NCI-H2196 treated with DMSO at 0.1 percent for 48 hours (cell line): ENCODE data around the gene PCDHGA4.
A peak's percentile ranks its signal among the peaks of the same experiment; 100 is the strongest.
"Not testable (repeated sequence)": the region's sequence is repeated elsewhere in the genome, so short reads cannot be mapped to it uniquely, and the experiment has no call there.

Experiments used
- DNase-seq: peaks from one replicate; lab custom pipeline; 2025; ENCODE audit not compliant: unreplicated experiment; lab: John Stamatoyannopoulos, UW

The PCDHGA4 gene

DNA sequence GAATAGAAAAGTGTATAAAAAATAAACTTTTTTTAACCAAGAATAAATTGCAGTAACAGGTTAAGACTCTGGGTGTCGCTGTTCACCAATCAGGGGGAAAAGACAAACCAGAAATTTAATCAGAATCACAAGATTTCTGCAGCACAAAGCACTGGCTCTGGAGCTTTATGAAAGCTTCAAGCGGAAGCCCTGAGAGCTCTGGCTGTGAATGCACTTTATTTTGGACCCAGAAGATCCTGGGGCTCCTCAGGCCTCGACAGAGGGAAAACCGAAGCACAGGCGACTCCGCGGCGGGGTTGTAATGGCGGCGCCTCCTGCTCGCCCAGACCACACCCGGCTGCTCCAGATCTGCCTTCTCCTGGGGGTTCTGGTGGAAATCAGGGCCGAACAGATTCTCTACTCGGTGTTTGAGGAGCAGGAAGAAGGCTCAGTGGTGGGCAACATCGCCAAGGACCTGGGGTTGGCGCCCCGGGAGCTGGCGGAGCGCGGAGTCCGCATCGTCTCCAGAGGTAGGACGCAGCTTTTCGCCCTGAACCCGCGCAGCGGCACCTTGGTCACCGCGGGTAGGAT is at the start of gene PCDHGA4:
Gene PCDHGA4 (plus strand): TSS at position 122 of the 570 bp plus-strand sequence. CDS start 87 bp downstream, at position 209.
- no peak for DNase-seq

- DNase-seq, result no peak
These were observed 48.2 kb upstream of the PCDHGA4 start for GRCh38 chr5:141306630-141307029.

DNA sequence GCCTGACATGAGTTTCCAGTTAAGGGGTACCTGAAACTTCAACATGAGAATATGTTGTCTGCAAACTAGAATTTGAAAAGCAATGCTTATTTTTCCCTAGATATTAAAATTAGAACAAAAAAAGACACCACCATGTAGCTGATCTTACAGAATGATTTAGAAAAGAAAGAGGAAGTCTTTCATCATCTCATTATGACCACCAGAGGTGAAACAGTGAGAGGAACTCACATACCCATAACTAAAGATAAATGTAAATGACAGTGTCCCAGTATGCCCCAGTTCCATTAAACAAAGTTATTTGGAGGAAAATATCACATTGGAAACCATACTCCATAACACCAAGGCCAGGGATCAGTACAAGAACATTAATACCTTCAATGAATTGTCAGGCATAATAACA is 41.1 kb upstream of the PCDHGA4 start:
- no peak for DNase-seq

- DNase-seq, result not testable (repeated sequence)
These were observed 37.9 kb upstream of the PCDHGA4 start for GRCh38 chr5:141316963-141317362.

- DNase-seq, result no peak
These were observed 35.6 kb upstream of the PCDHGA4 start for GRCh38 chr5:141319202-141319601.

DNA sequence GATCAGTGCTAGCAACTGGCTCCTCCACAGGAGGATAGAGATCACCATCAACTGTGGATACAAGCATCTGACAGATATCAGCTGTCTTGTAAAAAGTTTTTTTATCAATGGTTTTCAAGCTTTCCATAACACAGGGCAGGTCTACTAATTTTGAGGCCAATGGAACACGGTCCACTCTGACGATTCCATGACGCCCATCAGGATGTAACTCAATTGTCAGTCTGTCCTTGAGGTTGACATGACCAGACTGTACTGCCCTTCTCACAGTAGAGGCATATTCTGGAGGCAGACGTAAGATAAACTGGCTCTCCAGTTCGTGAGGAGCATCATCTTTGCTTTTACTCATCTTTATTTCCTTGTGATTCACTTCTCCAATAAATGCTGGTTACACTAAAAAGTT is 35.1 kb upstream of the PCDHGA4 start:
- no peak for DNase-seq

- peak; percentile 68 for DNase-seq
These were observed 34.3 kb upstream of the PCDHGA4 start, which contains the start of gene TAF7 for GRCh38 chr5:141320225-141321169. Gene TAF7 (minus strand): TSS chr5:141320784. CDS start chr5:141320044, 740 bp downstream.

DNA sequence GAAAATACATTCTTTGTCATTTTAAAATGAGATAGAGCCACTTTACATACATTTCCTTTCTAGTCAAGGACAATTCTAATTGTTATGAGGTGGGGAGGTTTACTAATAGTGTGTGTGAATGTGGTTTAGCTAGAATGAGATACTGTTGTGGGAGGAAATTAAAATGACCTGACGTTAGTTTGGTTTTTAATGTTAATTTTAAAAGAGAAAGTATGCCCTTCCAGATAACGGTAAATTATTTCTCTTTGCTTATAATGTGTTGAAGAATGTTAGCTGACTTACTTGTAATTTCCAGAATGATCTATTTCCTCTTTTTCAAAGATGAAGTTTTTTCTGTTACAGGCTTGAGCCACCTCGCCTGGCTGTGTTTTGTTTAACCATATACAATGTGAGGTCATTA is 32.6 kb upstream of the PCDHGA4 start:
- DNase-seq, result no peak

DNA sequence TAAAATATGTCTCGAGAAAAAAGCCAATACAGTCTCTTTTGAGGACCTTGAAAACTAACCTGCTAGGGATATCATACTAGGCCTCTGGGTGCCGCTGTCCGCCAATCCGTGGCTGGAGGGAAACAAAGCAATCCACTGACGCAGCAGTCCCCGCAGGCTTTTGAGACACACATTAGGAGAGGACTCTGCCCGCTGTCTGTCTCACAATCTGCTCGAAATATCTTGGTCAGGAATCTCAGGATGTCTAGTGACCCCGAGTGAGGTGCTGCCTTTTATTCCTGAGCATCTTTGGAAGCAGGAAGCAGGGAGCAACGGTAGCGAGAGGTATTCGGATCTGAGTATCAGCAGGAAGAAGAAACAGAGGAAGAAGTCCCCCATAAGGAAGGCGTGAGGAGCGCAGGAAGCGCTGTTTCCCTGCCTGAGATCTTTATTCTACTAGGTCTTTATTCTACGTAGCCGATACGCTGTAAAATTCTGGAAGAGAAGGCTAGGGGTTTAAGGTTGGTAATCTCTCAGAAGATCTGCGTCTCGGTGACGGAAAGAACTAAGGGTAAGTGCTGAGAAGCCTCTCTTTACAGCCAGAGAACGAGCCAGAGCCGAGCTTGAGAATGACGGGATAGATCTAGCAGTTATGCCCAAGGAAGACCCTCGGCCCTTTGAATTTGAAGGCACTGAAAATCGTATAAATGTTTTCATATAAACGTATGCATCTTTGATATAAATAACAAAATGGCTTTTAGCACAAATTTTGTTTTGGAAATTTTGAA is 28.6 kb upstream of the PCDHGA4 start:
- no peak for DNase-seq

DNA sequence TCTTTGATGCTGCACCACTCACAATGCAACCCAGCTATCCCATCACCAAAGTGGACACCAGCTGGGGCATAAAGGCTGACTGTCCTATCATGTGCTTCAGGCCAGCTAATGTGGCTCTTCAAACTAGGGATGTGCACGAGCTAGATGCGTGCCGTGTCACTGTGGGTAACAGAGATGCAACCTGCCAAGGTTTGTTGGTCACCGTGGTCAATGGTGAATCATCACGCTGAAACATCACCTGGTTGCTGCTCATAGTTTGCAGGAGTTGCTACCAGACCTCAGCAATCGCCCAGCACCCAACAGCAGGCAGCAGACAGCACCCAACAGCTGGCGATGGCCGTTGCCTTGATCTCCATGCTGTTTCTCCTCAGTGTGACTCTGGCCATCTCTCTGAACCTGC is 26.6 kb upstream of the PCDHGA4 start:
- no peak for DNase-seq

GRCh38 chr5:141330299-141331080 is 24.3 kb upstream of the PCDHGA4 start, which contains the start of gene PCDHGA1:
Gene PCDHGA1 (plus strand): TSS chr5:141330514.
- no peak for DNase-seq

- not testable (repeated sequence) for DNase-seq
These were observed 22.2 kb upstream of the PCDHGA4 start for GRCh38 chr5:141332571-141332970.

DNA sequence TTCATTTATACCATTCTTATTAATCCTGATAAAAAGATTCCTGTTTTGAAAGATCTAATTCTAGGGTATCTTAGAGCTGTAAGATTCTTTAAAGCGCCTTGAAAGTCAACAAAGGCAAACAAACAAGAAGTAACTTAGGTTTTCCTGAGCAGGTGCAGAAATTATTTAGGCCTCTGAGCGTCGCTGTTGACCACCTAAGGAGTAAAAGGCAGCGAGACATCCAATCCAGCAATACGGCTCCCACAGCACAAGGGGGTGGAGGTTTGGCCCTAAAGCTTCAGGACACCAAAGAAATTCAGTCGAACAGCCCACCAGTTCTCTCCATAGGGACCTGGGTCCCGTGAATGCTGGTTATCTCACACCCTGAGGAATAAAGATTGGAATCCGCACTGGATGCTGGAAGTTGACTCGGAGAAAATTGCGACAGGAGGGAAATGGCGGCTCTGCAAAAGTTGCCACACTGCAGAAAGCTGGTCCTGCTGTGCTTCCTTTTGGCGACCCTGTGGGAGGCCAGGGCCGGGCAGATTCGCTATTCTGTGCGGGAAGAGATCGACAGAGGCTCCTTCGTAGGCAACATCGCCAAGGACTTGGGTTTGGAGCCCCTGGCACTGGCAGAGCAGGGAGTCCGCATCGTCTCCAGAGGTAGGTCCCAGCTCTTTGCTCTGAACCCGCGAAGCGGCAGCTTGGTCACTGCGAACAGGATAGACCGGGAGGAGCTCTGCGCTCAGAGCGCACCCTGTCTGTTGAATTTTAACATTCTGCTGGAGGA is 16.1 kb upstream of the PCDHGA4 start, which contains the start of gene PCDHGA2:
Gene PCDHGA2 (plus strand): TSS at position 223 of the 769 bp plus-strand sequence.
- DNase-seq, result no peak

DNA sequence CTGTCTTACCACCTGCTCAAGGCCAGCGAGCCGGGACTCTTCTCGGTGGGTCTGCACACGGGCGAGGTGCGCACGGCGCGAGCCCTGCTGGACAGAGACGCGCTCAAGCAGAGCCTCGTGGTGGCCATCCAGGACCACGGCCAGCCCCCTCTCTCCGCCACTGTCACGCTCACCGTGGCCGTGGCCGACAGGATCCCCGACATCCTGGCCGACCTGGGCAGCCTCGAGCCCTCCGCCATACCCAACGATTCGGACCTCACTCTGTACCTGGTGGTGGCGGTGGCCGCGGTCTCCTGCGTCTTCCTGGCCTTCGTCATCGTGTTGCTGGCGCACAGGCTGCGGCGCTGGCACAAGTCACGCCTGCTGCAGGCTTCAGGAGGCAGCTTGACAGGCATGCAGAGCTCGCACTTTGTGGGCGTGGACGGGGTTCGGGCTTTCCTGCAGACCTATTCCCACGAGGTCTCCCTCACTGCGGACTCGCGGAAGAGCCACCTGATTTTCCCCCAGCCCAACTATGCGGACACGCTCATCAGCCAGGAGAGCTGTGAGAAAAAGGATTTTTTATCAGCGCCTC is 14.0 kb upstream of the PCDHGA4 start:
- not testable (repeated sequence) for DNase-seq

DNA sequence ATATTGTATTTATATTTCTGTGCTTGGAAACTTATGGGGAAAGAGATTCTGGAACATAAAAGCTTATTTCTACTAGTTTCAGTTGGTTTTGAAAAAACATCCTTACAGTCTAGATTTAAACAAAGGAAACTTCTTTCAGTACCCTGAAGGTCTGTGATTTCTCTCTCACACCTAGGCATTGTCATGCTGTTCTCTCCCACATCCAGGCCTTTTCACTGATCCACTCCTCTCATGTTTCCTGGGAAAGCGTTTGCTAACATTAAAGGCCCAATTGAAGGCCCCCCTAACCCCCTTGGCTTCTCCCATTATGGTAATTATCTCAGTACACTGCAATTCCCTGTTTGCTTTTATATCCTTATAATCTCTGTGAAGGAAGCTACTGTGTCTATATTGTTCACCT is 12.0 kb upstream of the PCDHGA4 start:
- no peak for DNase-seq

GRCh38 chr5:141343242-141343952 is 11.4 kb upstream of the PCDHGA4 start, which contains the start of gene PCDHGA3:
Gene PCDHGA3 (plus strand): TSS chr5:141343829. CDS start chr5:141344034, 205 bp downstream.
- DNase-seq, result no peak

DNA sequence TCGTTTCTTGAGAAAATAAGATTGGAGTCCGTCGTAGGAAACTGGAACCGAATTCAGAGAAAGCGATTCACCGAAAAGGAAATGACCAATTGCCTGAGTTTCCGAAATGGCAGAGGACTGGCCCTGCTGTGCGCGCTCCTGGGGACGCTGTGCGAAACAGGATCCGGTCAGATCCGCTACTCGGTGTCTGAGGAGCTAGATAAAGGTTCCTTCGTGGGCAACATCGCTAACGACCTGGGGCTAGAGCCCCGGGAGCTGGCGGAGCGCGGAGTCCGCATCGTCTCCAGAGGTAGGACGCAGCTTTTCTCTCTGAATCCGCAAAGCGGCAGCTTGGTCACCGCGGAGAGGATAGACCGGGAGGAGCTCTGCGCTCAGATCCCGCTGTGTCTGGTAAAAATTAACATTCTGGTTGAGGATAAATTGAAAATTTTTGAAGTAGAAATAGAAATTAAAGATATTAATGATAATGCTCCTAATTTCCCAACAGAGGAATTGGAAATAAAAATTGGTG is 10.8 kb upstream of the PCDHGA4 start:
- DNase-seq, result no peak

GRCh38 chr5:141345327-141345726 is 9.5 kb upstream of the PCDHGA4 start:
- DNase-seq, result no peak
